GM10248 (cell line): ENCODE measurements around the gene VAV2.

ENCODE experiments used
- CTCF ChIA-PET: fragments of 300-600 bp; sonication (Branson Sonifier 250); formaldehyde crosslinking; extraction: SDS; loops from one replicate; lab custom pipeline; 2021; ENCODE audit warnings: antibody characterized with exemption; lab: Yijun Ruan, JAX
- POLR2A ChIA-PET: fragments of 350-650 bp; sonication (Branson Sonifier 250); formaldehyde crosslinking; extraction: SDS; loops from one replicate; lab custom pipeline; 2020; ENCODE audit warnings: antibody characterized with exemption; lab: Yijun Ruan, JAX
- DNase-seq: peaks from one replicate; pipeline ENCODE4 v3.0.0; 2012; ENCODE audit errors: extremely low spot score
- CTCF ChIP-seq: IDR thresholded peaks from 2 replicates; pipeline ENCODE4 v1.5.1; 2012; ENCODE audit warnings: mild to moderate bottlenecking, low read depth; ENCODE audit errors: extremely low read depth, missing control alignments, control extremely low read depth

Gene VAV2

GRCh38 chr9:133849110-133849670 lies 142.9 kb downstream of the VAV2 start:
- CTCF ChIA-PET, result interaction anchor here (0.6 to 2.4 kb wide), 2 partner anchors 14 to 675 kb away, joined by 3 to 6 read pairs; no protein-coding TSS in a partner anchor
- POLR2A ChIA-PET, result no interaction called here
- TF ChIP-seq CTCF, result no peak
- DNase-seq, result no peak

GRCh38 chr9:133848471-133849109 lies 143.5 kb downstream of the VAV2 start:
- ChIA-PET CTCF (interaction anchor here (1.2 kb wide), 1 partner anchor 11 kb away, joined by 3 read pairs; no protein-coding TSS in a partner anchor), POLR2A (no interaction called here)
- TF ChIP-seq CTCF, result no peak
- DNase-seq, result no peak

- POLR2A ChIA-PET, result no interaction called here
- DNase-seq, result no peak
- no peak for TF ChIP-seq CTCF
- CTCF ChIA-PET, result interaction anchor here (1.5 kb wide), 1 partner anchor 147 kb away, joined by 3 read pairs; no protein-coding TSS in a partner anchor
These were observed 145.5 kb downstream of the VAV2 start for GRCh38 chr9:133846483-133847090.

- no peak for TF ChIP-seq CTCF
- POLR2A ChIA-PET, result no interaction called here
- CTCF ChIA-PET, result no interaction called here
- DNase-seq, result peak; percentile 50
These were observed 146.7 kb downstream of the VAV2 start for GRCh38 chr9:133845440-133845839.

GRCh38 chr9:133844881-133845410 lies 147.2 kb downstream of the VAV2 start:
- ChIA-PET POLR2A (no interaction called here), CTCF (no interaction called here)

More at GRCh38 chr9:133844881-133845410, 147.2 kb downstream of the VAV2 start:
- TF ChIP-seq CTCF, result no peak
- no peak for DNase-seq
